ENCODE measurements around the gene SYTL3.

DNA sequence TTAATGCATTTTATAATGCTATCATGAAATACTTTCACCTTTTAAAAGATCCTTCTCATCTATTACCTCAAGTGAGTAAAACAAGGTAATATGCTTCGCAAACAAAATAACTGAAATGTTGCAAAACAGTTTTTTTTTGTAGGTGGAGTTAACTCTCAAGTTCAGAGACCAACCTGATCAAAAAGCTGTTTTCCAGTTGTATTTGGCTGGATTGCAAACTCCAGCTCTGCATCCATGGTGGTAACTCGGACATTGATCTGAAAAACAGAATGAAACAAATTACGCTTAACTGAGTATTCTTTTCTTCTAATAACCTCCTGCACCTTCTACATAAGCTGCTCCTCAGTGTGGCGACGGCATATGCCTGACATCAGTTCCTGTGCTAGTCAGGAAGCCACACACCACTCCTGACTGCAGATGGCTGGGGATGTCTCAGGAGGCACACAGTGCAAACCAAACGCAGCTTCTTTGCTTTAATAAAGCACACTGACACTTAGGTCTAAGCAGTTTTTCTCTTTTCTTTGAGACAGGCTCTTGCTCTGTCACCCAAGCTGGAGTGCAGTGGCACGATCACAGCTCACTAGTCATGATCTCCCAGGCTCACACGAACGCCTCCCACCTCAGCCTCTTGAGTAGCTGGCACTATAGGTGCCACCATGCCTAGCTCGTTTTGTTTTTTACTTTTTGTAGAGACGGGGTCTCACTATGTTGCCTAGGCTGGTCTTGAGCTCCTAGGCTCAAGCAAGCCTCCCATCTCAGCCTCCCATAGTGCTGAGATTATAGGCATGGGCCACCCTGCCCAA, 139.5 kb downstream of the SYTL3 start:
- TF ChIP-seq, protein P1, sequence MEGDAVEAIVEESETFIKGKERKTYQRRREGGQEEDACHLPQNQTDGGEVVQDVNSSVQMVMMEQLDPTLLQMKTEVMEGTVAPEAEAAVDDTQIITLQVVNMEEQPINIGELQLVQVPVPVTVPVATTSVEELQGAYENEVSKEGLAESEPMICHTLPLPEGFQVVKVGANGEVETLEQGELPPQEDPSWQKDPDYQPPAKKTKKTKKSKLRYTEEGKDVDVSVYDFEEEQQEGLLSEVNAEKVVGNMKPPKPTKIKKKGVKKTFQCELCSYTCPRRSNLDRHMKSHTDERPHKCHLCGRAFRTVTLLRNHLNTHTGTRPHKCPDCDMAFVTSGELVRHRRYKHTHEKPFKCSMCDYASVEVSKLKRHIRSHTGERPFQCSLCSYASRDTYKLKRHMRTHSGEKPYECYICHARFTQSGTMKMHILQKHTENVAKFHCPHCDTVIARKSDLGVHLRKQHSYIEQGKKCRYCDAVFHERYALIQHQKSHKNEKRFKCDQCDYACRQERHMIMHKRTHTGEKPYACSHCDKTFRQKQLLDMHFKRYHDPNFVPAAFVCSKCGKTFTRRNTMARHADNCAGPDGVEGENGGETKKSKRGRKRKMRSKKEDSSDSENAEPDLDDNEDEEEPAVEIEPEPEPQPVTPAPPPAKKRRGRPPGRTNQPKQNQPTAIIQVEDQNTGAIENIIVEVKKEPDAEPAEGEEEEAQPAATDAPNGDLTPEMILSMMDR (IDR thresholded peaks at IDR 0.05; ENCODE audit: low read depth, low read length, poor library complexity, severe bottlenecking): no peak
- TF ChIP-seq EZH2phosphoT487 (IDR thresholded peaks at IDR 0.05; ENCODE audit: borderline replicate concordance, low read length): no peak

Data from DOHH2 (cell line).